Fibroblast of skin of scalp (primary cell): Measurements from ENCODE around the gene DPM2.

Experiments
- DNase-seq: peaks from one replicate; pipeline ENCODE4 v3.0.0-alpha.2; 2013

DPM2 gene

DNA sequence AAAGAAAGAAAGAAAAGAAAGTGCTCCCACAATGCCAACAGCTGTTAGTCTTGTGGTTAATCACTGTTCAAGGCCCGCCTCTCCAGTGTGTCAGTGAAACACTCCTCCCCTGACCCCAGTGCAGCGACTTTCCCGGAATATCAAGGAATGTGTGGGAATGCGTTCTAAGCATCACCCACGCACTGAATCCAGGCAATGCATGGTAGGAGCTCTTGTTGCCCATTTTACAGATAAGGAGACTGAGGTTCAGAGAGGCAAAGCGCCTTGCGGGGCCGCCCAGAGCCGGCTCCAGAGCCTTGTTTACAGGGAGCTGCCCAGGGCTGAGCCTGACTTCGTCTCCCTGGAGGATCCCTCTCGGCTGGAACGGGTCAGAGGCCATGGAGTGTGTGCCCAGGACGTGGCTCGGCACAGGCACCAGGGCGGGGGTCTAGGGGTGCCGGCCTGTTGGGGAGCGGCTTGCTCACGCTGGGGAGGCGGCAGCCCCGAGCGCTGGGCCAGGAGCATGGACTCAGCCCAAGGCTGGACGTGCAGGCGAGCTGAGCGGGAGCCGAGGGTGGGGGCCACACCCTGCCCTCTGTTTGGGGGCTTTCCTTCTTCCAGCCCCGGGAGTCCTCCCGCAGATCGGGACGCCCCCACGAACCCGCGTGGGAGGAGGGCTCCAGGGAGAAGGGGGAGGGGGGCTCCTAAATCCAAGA, 39.1 kb downstream of the DPM2 start:
- DNase-seq = peak; percentile 87

DNA sequence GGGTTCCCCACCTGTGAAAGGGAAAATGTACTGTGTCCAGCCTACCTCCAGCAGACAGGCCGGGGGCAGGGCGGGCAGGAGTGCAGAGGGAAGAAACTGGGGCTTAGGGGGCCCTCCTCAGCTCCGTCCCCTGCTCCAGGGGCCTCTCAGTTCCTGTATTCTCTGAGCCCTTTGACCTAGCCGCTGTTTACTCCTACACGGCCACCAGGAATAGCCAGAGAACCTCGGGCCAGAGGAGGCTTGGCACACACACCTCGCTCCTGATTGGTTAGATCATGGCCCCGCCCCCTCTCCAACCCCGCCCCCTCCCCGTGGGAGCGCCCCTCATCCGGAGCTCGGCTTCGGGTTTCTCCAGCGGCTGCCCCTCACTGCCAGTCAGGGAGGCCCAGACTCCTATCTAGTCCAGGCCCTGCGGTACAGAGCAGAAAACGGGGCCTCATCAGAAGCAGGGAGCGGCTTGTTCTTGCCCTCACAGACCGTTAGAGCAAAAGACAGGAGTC, 40.4 kb downstream of the DPM2 start:
- peak; percentile 75 for DNase-seq

- DNase-seq = no peak
Measured at GRCh38 chr9:127896395-127897192, 41.1 kb downstream of the DPM2 start.

- no peak for DNase-seq
Measured at GRCh38 chr9:127895811-127896210, 41.8 kb downstream of the DPM2 start.

DNA sequence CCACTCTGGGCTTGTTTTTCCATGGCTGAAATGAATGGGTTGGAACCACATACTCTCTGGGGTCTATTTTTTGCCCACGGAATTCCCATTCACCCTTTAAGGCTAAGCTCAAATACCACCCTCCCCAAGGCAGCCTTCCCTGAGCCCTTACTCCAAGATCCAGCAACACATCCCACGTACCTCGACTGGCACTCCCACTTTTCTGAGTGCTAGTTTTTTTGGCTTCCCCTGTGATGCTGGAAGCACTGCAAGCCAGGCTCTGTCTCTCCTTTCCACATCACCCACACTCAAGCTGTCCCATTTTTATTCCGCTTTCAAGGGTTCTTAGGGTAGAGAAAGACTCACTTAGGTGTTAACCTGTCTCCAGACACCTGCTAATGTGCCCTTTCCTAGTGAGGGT, 44.3 kb downstream of the DPM2 start:
- DNase-seq = no peak

DNA sequence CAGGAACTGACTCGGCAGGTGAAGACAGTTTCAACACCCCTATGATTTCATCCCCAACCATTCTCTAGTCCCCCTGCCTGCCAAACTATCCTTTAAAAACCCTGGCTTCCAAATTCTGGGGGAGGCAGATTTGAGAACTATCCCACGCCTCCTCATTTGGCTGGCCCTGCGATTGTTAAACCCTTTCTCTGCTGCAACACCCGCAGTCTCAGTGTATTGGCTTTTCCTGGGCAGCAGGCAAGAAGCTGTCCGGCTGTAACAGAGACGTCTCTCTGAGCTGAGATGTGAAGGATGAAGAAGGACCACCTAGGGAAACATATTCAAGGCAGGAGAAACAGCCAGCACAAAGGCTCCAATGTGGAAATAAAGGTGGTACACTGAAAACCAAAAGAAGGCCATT, 44.8 kb downstream of the DPM2 start:
- no peak for DNase-seq

DNA sequence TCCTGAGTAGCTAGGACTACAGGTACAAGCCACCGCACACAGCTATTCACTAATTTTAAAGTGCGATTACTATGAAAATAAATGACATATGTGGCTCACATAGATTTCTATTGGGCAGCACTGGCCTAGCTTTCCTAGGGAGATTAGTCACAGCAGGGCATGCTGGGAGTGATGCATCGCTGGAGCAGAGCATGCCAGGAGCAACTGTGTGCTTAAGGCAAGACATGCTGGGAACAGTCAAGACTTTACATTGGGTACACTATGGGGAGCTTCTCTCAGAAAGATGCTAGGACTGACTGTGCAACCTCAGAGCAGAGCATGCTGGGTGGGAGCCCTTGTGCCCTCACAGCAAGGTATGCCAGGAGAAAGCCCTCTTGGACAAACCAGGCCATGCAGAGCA, 47.6 kb downstream of the DPM2 start:
- no peak for DNase-seq

GRCh38 chr9:127887792-127888191, 49.9 kb downstream of the DPM2 start:
- DNase-seq = no peak

GRCh38 chr9:127886401-127886972, 51.2 kb downstream of the DPM2 start:
- no peak for DNase-seq

DNA sequence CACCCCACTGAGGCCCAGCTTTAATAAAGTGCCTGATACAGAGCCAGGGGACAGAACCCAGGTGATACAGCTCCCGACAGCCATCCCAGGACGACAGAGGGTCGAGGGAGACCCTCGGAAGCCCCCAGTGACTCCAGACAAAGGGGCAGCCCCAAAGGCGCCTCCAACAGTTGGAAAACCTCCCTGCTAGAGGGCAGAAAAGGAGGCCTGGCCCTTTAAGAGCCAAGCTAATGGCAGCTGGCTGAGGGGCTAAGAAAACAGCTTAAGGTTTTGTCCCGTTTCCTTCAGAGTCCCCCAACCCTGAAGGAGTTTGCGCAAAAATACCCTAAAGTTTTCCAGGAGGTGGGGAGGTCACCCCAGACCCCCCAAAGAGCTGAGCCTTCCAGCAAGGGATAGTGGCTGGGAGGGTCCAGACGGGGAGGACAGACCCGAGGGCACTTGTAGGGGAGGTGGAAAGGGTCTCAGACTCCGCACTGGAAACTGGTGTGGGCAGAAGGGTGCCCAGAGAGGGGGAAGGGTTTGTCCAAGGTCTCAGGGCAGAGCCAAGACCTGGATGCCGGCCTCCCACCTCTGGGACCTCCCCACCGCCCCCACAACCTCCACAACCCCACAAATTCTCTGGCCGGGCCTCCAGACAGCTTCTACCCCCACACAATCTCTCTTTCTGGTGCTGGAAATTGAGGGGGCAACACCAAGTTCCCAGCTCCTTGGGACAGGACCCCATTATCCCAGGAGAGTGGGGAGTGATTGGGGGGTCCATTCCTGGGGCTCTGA, 52.0 kb downstream of the DPM2 start:
- no peak for DNase-seq
